NCI-H510A (cell line): ENCODE measurements around the gene WDR81.
"Not testable (repeated sequence)": the region's sequence is repeated elsewhere in the genome, so short reads cannot be mapped to it uniquely, and the experiment has no call there.

Source experiments
- DNase-seq: peaks from one replicate; lab custom pipeline; 2025; lab: John Stamatoyannopoulos, UW

WDR81 gene

DNA sequence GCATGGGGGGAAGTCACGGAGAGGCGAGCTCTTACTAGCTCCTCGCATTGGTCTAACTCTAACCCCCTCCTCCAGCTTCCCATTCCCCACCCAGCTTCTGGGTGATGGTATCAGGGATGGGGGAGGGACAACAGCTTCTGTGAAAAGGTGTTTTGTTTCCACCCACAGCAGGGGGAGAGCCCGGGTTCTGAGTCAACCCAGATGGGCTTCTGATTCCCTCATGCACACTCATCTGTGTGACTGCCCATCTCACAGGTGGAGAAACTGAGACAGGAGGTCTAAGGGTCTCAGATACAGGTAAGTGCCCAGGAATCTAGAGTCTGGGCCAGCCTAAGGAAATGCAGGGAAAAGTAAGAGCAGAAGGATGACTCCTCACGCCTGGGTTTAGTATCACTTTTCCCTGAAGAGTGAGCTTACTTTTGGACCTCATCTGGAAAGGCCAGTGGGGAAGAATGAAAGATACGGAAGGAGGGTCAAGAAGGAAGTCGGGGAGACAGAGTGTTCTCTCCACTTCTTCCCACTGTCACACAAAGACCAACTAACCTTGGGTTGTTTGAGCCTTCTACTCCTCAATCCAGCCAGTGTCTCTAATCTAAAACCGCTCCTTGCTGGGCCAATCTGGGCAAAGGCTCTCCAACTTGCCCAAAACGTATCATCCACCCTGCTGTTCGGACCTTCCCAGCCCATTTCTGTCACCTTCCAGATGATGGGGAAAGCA, 11.2 kb upstream of the WDR81 start:
- DNase-seq: no peak

- peak; percentile 22 for DNase-seq
Measured at GRCh38 chr17:1713878-1714426, 10.6 kb upstream of the WDR81 start.

- DNase-seq: peak; percentile 71
Measured at GRCh38 chr17:1714427-1714979, 10.0 kb upstream of the WDR81 start.

DNA sequence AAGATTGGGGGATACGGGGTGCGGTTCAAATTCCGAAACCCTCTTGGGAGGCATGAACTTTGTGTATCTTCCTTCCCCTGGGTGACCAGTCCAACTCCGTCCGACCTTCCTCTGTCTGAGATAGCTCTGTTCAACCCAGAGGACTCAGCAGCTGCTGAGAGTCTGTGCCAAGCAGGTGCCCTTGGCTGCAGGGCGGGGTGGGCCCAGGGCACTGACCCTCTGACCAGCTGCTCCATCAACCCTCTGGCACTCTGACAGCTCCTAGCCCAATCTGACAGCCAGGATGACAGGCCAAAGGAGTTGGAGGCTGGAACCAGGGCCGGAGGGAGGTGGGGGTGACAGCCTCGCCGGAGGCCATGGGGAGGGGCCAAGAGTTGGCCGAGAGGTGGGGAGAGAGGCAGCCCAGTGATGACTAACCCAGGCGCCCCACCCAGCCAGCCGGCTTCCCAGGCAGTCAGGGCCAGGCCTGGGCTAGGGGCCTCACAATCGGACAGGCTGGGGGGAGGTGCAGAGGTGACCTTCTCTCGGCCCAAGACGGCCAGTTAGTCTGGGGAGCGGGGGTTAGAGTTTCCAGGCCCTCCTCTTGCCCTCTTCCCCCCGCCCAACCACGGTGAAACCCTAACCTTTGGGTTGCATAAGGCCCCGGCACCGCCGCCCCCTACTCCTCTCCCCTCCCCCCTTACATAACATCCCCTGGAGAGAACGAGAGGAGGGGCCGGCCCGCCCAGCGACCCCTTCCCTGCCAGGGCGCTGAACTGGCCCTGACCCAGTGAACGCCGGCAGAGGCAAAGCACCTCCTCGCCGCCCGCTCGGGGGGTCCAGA, 9.3 kb upstream of the WDR81 start:
- peak; percentile 28 for DNase-seq

GRCh38 chr17:1715803-1716075, 8.8 kb upstream of the WDR81 start:
- no peak for DNase-seq

DNA sequence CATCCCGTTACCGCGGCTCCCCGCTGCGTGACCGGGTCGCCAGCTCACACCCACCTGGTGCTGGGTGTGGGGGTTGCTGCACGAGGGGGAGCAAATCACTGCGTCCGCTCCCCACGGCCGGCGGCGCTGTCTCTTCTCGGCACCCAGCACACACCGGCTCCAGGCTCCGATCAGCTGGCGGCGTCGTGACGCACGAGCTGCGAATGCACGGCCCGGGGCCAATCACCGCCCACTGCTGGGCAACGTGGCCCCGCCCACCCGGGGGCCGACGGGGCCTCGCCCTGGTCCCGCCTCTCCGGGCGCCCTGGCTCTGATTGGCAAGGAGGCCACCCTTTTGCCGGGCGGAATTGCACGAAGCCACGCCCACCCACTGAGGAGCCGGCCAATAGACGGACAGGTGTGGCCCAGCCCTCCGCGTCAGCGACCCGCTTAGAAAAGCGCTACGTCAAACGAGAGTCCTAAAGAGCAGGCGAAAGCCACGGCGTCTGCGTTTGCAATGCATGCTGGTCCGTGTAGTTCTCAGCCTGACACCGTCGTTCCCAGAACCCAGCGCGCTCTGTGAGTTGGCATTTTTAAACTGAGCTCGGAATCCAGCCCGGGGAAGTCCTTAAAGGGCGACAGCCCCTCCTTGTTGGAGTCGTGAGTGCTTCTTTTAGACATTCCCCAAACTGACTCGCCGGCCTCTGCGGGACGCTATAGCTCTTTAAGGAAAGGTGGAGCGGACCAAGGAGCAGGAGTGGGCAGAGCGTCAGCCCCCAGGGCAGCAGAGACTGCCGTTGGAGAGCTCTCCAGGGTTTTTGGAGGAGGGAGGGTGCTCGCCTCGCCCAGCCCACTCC, 8.2 kb upstream of the WDR81 start:
- peak; percentile 98 for DNase-seq

DNA sequence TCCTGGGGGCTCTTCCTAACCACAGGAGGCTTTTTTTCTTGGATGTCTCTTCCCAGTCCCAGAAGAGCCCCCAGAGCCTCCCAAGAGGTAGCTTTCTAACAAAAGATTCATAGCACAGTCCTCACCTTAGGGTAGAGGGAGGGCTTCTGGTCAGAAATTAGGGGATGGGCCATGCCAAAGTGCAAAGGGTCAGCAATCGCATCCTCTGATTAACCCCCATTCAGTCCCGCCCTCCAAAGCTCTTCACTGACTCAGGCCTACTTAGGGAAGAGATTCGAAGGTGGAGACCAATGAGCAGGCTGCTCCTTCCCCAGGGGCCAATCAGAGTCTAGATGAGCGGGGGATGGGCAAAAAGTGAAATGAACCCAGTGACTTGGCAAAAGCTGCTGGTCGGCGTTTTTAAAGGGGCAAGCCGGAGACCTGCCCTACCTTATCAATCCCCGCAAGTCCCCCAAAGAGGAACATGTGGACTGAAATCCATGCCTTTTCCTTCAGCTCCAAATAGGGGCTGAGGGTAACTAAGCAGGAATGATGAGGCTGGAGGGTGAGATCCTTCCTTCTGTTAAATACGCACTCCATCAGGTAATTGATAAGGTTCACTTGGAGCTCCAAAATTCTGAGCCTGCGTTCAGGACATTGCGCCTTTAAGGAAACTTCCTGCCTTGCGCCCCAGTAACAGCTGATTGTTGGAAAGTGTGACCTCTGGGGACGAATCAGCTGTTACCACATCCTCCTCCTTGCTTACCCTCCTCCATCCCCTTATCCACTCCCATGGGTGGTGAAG, 7.4 kb upstream of the WDR81 start:
- peak; percentile 89 for DNase-seq

- no peak for DNase-seq
Measured at GRCh38 chr17:1718362-1719165, 5.9 kb upstream of the WDR81 start.

DNA sequence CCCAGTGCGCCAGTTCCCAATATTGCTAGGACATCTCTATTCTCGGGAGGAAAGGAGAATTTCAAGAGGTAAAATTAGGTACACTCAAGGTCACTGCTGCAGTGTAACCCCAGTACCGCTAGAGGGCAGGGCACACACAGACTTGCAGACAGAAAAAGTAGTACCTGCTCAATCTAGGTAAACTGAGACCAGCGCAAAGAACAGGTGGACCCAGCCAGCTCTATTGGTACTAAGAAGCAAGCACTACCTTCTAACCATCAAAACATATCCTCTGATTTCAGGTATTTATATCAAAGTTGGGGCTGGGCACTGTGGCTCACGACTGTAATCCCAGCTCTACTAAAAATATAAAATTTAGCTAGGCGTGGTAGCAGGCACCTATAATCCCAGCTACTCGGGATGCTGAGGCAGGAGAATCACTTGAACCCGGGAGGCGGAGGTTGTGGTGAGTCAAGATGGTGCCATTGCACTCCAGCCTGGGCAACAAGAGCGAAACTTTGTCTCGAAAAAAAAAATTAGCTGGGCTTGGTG, 3.6 kb upstream of the WDR81 start:
- no peak for DNase-seq

DNA sequence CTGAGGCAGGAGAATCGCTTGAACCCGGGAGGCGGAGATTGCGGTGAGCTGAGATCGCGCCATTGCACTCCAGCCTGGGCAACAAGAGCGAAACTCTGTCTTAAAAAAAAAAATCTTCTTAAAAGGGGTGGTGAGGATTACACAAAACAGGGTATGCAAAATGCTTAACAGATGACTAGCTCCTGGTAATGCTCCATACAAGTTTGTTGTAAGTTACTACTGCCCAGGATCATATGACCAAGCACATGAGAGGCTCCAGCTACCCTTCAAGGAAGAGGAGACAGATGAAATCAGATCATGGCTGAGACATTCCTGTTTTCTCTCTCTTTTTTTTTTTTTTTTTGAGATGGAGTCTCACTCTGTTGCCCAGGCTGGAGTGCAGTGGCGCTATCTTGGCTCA, 2.5 kb upstream of the WDR81 start:
- not testable (repeated sequence) for DNase-seq

- DNase-seq: no peak
Measured at GRCh38 chr17:1724869-1725641, 551 bp downstream of the WDR81 start.

DNA sequence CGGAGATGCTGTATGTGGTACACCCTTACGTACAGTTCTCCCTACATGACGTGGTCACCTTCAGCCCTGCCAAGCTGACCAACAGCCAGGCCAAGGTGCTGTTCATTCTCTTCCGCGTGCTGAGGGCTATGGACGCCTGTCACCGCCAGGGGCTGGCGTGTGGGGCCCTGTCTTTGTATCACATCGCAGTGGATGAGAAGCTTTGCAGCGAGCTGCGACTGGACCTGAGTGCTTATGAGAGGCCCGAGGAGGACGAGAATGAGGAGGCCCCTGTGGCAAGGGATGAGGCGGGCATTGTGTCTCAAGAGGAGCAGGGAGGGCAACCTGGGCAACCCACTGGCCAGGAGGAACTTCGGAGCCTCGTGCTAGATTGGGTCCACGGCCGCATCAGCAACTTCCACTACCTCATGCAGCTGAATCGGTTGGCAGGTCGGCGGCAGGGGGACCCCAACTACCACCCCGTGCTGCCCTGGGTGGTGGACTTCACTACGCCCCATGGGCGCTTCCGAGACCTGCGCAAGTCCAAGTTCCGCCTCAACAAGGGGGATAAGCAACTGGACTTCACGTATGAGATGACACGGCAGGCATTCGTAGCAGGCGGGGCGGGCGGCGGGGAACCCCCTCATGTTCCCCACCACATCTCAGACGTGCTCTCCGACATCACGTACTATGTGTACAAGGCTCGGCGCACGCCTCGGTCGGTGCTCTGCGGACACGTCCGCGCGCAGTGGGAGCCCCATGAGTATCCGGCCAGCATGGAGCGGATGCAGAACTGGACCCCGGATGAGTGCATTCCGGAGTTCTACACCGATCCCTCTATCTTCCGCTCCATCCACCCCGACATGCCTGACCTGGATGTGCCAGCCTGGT, 1.4 kb downstream of the WDR81 start:
- no peak for DNase-seq

DNA sequence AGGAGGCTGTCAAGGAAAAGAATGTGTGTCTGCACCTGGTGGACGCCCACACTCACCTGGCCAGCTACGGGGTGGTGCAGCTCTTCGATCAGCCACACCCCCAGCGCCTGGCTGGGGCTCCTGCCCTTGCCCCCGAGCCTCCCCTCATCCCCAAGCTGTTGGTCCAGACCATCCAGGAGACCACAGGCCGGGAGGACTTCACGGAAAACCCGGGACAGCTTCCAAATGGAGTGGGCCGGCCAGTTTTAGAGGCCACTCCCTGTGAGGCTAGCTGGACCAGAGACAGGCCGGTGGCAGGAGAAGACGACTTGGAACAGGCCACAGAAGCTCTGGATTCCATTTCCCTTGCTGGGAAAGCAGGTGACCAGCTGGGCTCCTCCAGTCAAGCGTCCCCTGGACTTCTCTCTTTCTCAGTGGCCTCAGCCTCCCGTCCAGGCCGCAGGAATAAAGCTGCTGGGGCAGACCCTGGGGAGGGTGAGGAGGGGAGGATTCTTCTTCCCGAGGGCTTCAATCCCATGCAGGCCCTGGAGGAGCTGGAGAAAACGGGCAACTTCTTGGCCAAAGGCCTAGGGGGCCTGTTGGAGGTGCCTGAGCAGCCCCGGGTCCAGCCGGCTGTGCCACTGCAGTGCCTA, 2.2 kb downstream of the WDR81 start:
- DNase-seq: no peak

- no peak for DNase-seq
Measured at GRCh38 chr17:1727258-1727789, 2.8 kb downstream of the WDR81 start.

- no peak for DNase-seq
Measured at GRCh38 chr17:1727876-1728630, 3.5 kb downstream of the WDR81 start.

- DNase-seq: no peak
Measured at GRCh38 chr17:1729966-1730325, 5.4 kb downstream of the WDR81 start.
